RWPE2 (cell line): ENCODE results near the gene ITFG1.
"Not testable (repeated sequence)": the region's sequence is repeated elsewhere in the genome, so short reads cannot be mapped to it uniquely, and the experiment has no call there.

Source experiments
- ATAC-seq: fragments of 200-7000 bp; cut with Tn5 transposase; 3 replicates; pipeline ENCODE4 v1.9.1; 2021; ENCODE audit warnings: low read depth
- DNase-seq: peaks from one replicate; pipeline ENCODE4 v3.0.0-alpha.2; 2020; ENCODE audit warnings: low spot score
- H3K27ac ChIP-seq: fragments of 450-650 bp; 2 replicates; pipeline ENCODE4 v1.5.1; 2017; ENCODE audit warnings: mild to moderate bottlenecking; ENCODE audit not compliant: poor library complexity, severe bottlenecking
- H3K27me3 ChIP-seq: fragments of 250-450 bp; sonication (Bioruptor Pico); 2 replicates; pipeline ENCODE4 v1.5.1; 2021; ENCODE audit warnings: mild to moderate bottlenecking, moderate library complexity; ENCODE audit not compliant: insufficient read depth, poor library complexity, severe bottlenecking
- H3K36me3 ChIP-seq: fragments of 250-450 bp; sonication (Bioruptor Pico); 2 replicates; pipeline ENCODE4 v1.5.1; 2020; ENCODE audit warnings: low read depth, mild to moderate bottlenecking, moderate library complexity
- H3K4me1 ChIP-seq: fragments of 250-450 bp; sonication (Bioruptor Pico); 2 replicates; pipeline ENCODE4 v1.5.1; 2021; ENCODE audit warnings: mild to moderate bottlenecking, moderate library complexity; ENCODE audit not compliant: insufficient read depth, poor library complexity, severe bottlenecking
- H3K4me3 ChIP-seq: fragments of 250-450 bp; sonication (Bioruptor Pico); 2 replicates; pipeline ENCODE4 v1.5.1; 2021; ENCODE audit warnings: mild to moderate bottlenecking, moderate library complexity; ENCODE audit not compliant: severe bottlenecking
- H3K9me3 ChIP-seq: fragments of 250-450 bp; sonication (Bioruptor Pico); 2 replicates; pipeline ENCODE4 v1.5.1; 2021; ENCODE audit warnings: mild to moderate bottlenecking, moderate library complexity; ENCODE audit not compliant: severe bottlenecking
- CTCF ChIP-seq: fragments of 450-650 bp; IDR thresholded peaks from one replicate; pipeline ENCODE4 v1.5.1; 2017; ENCODE audit warnings: mild to moderate bottlenecking, moderate library complexity; ENCODE audit not compliant: poor library complexity, severe bottlenecking

Gene ITFG1

GRCh38 chr16:47213761-47214440 is 247.0 kb downstream of the ITFG1 start:
- H3K4me3 ChIP-seq = no peak overlapping the region
- no peak overlapping the region for H3K27ac ChIP-seq
- no peaks in the 10 kb centered on the region for H3K4me1 ChIP-seq
- no peaks in the 10 kb centered on the region for H3K9me3 ChIP-seq
- DNase-seq (no peak), ATAC-seq (0 out of 3 replicates have a peak, but pooled peaks have one; percentile 33)
- no peak for TF ChIP-seq CTCF
- H3K36me3 ChIP-seq = peaks cover 13% of the 10 kb centered on the region
- no peaks in the 10 kb centered on the region for H3K27me3 ChIP-seq

GRCh38 chr16:47211218-47211617 is 249.6 kb downstream of the ITFG1 start:
- H3K9me3 ChIP-seq = no peaks in the 10 kb centered on the region

GRCh38 chr16:47204736-47205504 is 255.9 kb downstream of the ITFG1 start:
- peaks cover 3% of the 10 kb centered on the region for H3K27me3 ChIP-seq
- H3K4me1 ChIP-seq = no peaks in the 10 kb centered on the region
- no peak overlapping the region for H3K27ac ChIP-seq
- no peaks in the 10 kb centered on the region; the same call in 1 of the 2 replicates for H3K36me3 ChIP-seq
- no peaks in the 10 kb centered on the region for H3K9me3 ChIP-seq
- no peak for DNase-seq
- H3K4me3 ChIP-seq = no peak overlapping the region
- no peak for TF ChIP-seq CTCF
- no peak for ATAC-seq

More at GRCh38 chr16:47211218-47211617, 249.6 kb downstream of the ITFG1 start:
- Histone ChIP-seq H3K36me3 (no peaks in the 10 kb centered on the region; the same call in 1 of the 2 replicates), H3K27ac (no peak overlapping the region), H3K27me3 (no peaks in the 10 kb centered on the region), H3K4me1 (no peaks in the 10 kb centered on the region), H3K4me3 (no peak overlapping the region)
- DNase-seq (no peak), ATAC-seq (no peak)
- no peak for TF ChIP-seq CTCF

GRCh38 chr16:47203433-47203832 is 257.4 kb downstream of the ITFG1 start:
- not testable (repeated sequence) for H3K27me3 ChIP-seq

GRCh38 chr16:47198180-47198575 is 262.7 kb downstream of the ITFG1 start:
- ATAC-seq (no peak), DNase-seq (no peak)
- H3K4me1 ChIP-seq = no peaks in the 10 kb centered on the region
- H3K27ac ChIP-seq = no peak overlapping the region
- no peaks in the 10 kb centered on the region; the same call in 1 of the 2 replicates for H3K36me3 ChIP-seq
- TF ChIP-seq CTCF = no peak
- peaks cover 3% of the 10 kb centered on the region for H3K27me3 ChIP-seq
- no peaks in the 10 kb centered on the region for H3K9me3 ChIP-seq
- H3K4me3 ChIP-seq = no peak overlapping the region

More at GRCh38 chr16:47203433-47203832, 257.4 kb downstream of the ITFG1 start:
- not testable (repeated sequence) for H3K4me3 ChIP-seq, ATAC-seq, H3K9me3 ChIP-seq, H3K4me1 ChIP-seq, DNase-seq, H3K27ac ChIP-seq, H3K36me3 ChIP-seq
